Measurements from ENCODE around the gene GSG1L.

- no peak for TF ChIP-seq CTCF (IDR thresholded peaks at IDR 0.05)
- TF ChIP-seq POLR2A (IDR thresholded peaks at IDR 0.05), result no peak
Observed at GRCh38 chr16:27772093-27772825, 291.3 kb downstream of the GSG1L start.

Data from adrenal gland (tissue), 5 donors.